RWPE2 (cell line): ENCODE data around the gene CSGALNACT2.

Experiments used
- ATAC-seq: fragments of 200-7000 bp; cut with Tn5 transposase; 3 replicates; pipeline ENCODE4 v1.9.1; 2021; ENCODE audit warnings: low read depth
- DNase-seq: peaks from one replicate; pipeline ENCODE4 v3.0.0-alpha.2; 2020; ENCODE audit warnings: low spot score
- H3K27ac ChIP-seq: fragments of 450-650 bp; 2 replicates; pipeline ENCODE4 v1.5.1; 2017; ENCODE audit warnings: mild to moderate bottlenecking; ENCODE audit not compliant: poor library complexity, severe bottlenecking
- H3K27me3 ChIP-seq: fragments of 250-450 bp; sonication (Bioruptor Pico); 2 replicates; pipeline ENCODE4 v1.5.1; 2021; ENCODE audit warnings: mild to moderate bottlenecking, moderate library complexity; ENCODE audit not compliant: insufficient read depth, poor library complexity, severe bottlenecking
- H3K36me3 ChIP-seq: fragments of 250-450 bp; sonication (Bioruptor Pico); 2 replicates; pipeline ENCODE4 v1.5.1; 2020; ENCODE audit warnings: low read depth, mild to moderate bottlenecking, moderate library complexity
- H3K4me1 ChIP-seq: fragments of 250-450 bp; sonication (Bioruptor Pico); 2 replicates; pipeline ENCODE4 v1.5.1; 2021; ENCODE audit warnings: mild to moderate bottlenecking, moderate library complexity; ENCODE audit not compliant: insufficient read depth, poor library complexity, severe bottlenecking
- H3K4me3 ChIP-seq: fragments of 250-450 bp; sonication (Bioruptor Pico); 2 replicates; pipeline ENCODE4 v1.5.1; 2021; ENCODE audit warnings: mild to moderate bottlenecking, moderate library complexity; ENCODE audit not compliant: severe bottlenecking
- H3K9me3 ChIP-seq: fragments of 250-450 bp; sonication (Bioruptor Pico); 2 replicates; pipeline ENCODE4 v1.5.1; 2021; ENCODE audit warnings: mild to moderate bottlenecking, moderate library complexity; ENCODE audit not compliant: severe bottlenecking
- TF ChIP-seq, protein P1 (sequence below): fragments of 450-650 bp; IDR thresholded peaks from one replicate; pipeline ENCODE4 v1.5.1; 2017; ENCODE audit warnings: mild to moderate bottlenecking, moderate library complexity; ENCODE audit not compliant: poor library complexity, severe bottlenecking

The CSGALNACT2 gene

DNA sequence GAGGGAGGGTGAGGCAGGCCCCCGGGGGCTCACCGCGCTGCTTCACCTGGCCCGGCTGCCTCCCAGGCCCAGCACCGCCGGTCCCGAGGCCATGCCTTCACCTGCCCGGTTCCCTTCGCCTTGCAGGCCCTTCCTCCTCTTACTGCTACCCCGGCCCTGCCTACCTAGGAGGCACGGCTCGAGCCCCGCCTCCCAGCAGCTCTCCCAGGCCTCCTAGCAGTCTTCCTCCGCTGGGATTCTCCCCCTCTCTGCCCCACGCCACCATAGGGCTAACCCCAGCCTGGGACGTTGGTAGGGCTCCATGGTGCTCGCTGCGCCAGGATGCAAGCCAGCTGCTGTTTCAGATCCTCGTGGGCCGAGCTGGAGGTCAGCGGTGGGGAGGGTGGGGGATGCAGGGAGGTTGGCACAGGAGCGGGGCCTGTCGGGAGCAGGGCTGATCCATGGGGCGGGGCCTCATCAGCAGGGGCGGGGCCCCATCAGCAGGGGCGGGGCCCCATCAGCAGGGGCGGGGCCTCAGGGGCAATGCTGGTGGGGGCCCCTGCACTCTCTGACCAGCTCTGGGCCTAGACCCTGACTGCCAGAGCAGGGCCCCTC, 65.3 kb downstream of the CSGALNACT2 start:
- TF ChIP-seq, protein P1, sequence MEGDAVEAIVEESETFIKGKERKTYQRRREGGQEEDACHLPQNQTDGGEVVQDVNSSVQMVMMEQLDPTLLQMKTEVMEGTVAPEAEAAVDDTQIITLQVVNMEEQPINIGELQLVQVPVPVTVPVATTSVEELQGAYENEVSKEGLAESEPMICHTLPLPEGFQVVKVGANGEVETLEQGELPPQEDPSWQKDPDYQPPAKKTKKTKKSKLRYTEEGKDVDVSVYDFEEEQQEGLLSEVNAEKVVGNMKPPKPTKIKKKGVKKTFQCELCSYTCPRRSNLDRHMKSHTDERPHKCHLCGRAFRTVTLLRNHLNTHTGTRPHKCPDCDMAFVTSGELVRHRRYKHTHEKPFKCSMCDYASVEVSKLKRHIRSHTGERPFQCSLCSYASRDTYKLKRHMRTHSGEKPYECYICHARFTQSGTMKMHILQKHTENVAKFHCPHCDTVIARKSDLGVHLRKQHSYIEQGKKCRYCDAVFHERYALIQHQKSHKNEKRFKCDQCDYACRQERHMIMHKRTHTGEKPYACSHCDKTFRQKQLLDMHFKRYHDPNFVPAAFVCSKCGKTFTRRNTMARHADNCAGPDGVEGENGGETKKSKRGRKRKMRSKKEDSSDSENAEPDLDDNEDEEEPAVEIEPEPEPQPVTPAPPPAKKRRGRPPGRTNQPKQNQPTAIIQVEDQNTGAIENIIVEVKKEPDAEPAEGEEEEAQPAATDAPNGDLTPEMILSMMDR = no peak
- DNase-seq (peak; percentile 57), ATAC-seq (peak; percentile 11; the same call in 1 of the 3 replicates)
- Histone ChIP-seq H3K4me3 (no peak overlapping the region), H3K27me3 (no peaks in the 10 kb centered on the region), H3K27ac (no peak overlapping the region), H3K4me1 (no peaks in the 10 kb centered on the region), H3K36me3 (no peaks in the 10 kb centered on the region), H3K9me3 (no peaks in the 10 kb centered on the region)

DNA sequence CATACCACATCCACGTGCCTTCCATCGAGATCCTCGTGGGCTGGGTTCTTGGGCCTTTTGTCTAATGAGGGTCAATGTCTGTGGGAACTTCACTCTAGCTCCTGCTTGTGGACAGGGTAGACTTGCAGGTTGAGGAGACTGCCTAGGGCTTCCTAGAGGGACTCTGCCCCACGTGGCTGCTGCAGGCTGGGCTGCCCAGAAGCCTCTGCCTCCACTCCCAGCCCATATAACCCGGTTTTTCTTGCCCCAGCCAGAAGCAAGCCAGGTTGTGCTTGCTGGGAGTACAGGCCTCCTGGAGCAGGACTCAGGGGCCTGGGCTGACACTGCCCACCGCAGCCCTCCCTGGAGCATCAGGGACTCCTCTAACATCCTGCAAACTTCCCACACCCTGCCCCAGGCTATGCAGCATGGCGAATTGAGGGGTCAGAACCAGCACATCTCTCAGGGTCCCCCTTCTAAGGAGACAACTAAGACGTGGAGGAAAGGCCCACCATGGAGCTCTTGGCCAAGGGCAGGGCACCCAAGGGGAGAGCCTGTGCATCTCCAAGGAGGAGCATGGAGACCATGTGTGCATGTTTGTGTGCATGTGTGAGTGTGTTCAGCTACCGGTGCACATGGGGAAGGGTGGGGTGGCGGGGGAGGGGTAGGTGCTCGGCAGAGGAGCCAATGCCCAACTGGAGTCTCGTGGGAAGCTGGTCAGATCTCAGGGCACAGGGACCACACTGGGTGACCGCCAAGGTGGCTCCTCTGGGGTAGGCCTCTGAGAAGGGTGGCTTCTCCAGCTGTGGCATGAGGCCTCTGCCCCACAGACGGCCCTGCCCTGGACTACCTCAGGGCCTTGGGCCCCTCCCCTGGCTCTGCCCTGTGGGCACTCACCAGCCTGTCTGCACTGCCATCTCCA, 66.0 kb downstream of the CSGALNACT2 start:
- Histone ChIP-seq H3K27ac (no peak overlapping the region), H3K4me1 (no peaks in the 10 kb centered on the region), H3K4me3 (no peak overlapping the region), H3K36me3 (no peaks in the 10 kb centered on the region), H3K9me3 (no peaks in the 10 kb centered on the region), H3K27me3 (no peaks in the 10 kb centered on the region)
- TF ChIP-seq, protein P1 = no peak
- DNase-seq (no peak), ATAC-seq (peak; percentile 7; the same call in 2 of the 3 replicates)

DNA sequence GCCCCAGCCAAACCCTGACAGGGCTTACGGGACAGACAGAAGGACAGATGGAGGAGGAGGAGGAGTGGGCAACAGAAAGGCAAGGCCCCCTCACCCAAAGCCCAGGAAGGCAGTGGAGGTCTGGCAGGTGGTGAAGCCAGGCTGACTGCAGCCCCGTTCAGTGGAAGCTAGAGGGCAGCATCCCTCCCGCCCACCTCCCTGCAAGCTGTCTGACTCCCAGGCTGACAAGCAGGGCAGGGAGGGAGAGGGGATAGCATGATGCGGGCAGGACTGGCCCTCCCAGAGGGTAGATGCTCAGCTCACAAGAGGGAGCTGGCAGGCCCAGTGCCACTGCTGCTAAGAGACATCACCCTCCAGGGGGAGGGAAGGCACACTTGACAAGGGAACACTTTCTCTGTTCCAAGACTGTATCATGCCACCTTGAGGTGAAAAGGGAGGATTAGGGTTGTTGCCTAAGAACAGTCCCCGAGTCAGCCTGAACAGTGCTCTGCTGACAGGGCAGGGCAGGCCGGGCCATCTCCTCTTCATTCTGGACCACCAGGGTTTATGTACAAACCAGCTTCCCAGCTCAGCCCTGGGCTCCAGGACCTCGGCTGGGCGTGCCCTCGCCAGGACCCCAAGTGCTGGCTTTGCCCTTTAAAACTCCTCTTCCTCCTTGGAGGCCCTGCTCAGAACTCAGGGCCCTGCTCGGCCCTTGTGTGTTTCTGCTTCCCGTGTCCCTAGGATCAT, 66.9 kb downstream of the CSGALNACT2 start:
- no peaks in the 10 kb centered on the region for H3K4me1 ChIP-seq
- DNase-seq (peak; percentile 47), ATAC-seq (peak; percentile 64)
- no peaks in the 10 kb centered on the region for H3K9me3 ChIP-seq
- no peaks in the 10 kb centered on the region for H3K36me3 ChIP-seq
- TF ChIP-seq, protein P1 = peak; percentile 70
- no peak overlapping the region for H3K27ac ChIP-seq
- no peak overlapping the region for H3K4me3 ChIP-seq
- H3K27me3 ChIP-seq = no peaks in the 10 kb centered on the region

DNA sequence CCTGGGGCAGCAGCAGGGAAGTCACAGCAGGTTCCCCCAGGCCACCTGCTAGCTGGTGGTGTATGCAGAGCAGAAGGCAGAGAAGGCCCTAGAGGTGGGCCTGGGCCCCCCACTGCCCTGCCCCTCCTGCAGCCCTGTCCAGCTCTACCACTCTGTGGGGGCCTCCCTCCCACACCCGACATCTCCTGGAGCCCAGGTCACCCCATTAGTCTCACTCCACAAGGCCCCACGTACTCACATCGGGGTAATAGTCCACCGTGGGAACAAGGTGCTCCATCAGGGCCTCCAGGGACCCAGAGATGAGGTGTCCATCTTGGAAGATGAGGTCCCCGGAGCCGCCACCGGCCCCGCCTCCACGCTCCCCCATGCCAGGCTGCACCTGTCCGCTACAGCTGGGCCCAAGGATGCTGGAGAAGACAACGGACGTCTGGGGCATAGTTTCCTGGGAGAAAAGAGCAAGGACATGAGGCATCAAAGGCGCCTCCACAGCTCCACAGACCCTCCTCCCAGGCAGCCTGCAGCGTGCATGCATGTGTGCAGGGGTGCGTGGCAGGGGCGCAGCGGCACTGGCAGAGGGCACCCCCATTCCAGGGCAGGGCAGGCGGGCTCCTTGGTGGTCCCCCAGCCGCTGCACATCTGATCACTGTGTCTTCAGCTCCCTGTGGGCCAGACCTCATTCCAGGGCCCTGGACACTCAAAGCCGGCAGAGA, 67.6 kb downstream of the CSGALNACT2 start:
- no peak overlapping the region for H3K27ac ChIP-seq
- no peaks in the 10 kb centered on the region for H3K4me1 ChIP-seq
- DNase-seq (peak; percentile 49), ATAC-seq (no peak)
- no peaks in the 10 kb centered on the region for H3K36me3 ChIP-seq
- no peaks in the 10 kb centered on the region for H3K9me3 ChIP-seq
- no peaks in the 10 kb centered on the region for H3K27me3 ChIP-seq
- no peak overlapping the region for H3K4me3 ChIP-seq
- TF ChIP-seq, protein P1 = no peak
